HepG2 (cell line): ENCODE results near the gene RBM8A. TPM values are rescaled to one million over a fixed set of nuclear protein-coding genes. Genes with fewer than 3 reads are reported as not detected.

Experiments
- ATAC-seq: fragments of 200-7000 bp; cut with Tn5 transposase; 3 replicates; pipeline ENCODE4 v1.9.1; 2020; ENCODE audit warnings: mild to moderate bottlenecking, moderate library complexity
- BruUV-seq: library from RNA; stranded (reverse); fragments of 400-500 nt; replicated peaks from 2 replicates; lab custom pipeline; 2021; lab: Mats Ljungman, UMichigan
- CTCF ChIA-PET: fragments of 300-600 bp; formaldehyde crosslinking; extraction: SDS; loops from one replicate; lab custom pipeline; 2021; ENCODE audit warnings: low total read pairs, inconsistent platforms, low intra/inter-chr PET ratio; lab: Yijun Ruan, JAX
- POLR2A ChIA-PET: fragments of 350-600 bp; sonication (Branson Sonifier 250); formaldehyde crosslinking; loops from one replicate; lab custom pipeline; 2020; ENCODE audit warnings: antibody characterized with exemption, inconsistent platforms; lab: Yijun Ruan, JAX
- DNase-seq: peaks from one replicate; pipeline ENCODE4 v3.0.0-alpha.2; 2015; ENCODE audit warnings: low spot score
- FAIRE-seq: peaks from 3 replicates; lab custom pipeline; 2011; peaks lifted over from hg19 to GRCh38; lab: Jason Lieb, UNC
- H2AFZ ChIP-seq: one replicate; pipeline ENCODE4 v1.6.1; 2011; ENCODE audit warnings: low read length, inconsistent platforms
- H3K27ac ChIP-seq: fragments of 300-600 bp; 3 replicates; pipeline ENCODE4 v1.8.0; 2011; ENCODE audit warnings: mixed run types, mild to moderate bottlenecking, mixed read lengths, low read length, inconsistent platforms; ENCODE audit not compliant: insufficient read depth; ENCODE audit errors: extremely low read length
- H3K27me3 ChIP-seq, 2 experiments: fragments of 200-600 bp in 1 of 2; 2 replicates in 1 of 2; 3 replicates in 1 of 2; pipeline versions ENCODE4 v1.6.0 to v1.8.0; 2011; ENCODE audit warnings: low read length in 2 of 2, mild to moderate bottlenecking in 2 of 2, moderate library complexity in 2 of 2, inconsistent platforms in 1 of 2; ENCODE audit not compliant: insufficient read depth in 2 of 2, control insufficient read depth in 1 of 2
- H3K36me3 ChIP-seq, 2 experiments: fragments of 200-600 bp in 1 of 2; replicated peaks in 1 of 2; 2 replicates in 1 of 2; 3 replicates in 1 of 2; pipeline versions ENCODE4 v1.5.1 to v1.8.0; 2011; ENCODE audit warnings: low read length in 2 of 2, inconsistent platforms in 1 of 2; ENCODE audit not compliant: insufficient read depth in 2 of 2, control insufficient read depth in 1 of 2
- H3K4me1 ChIP-seq: 2 replicates; pipeline ENCODE4 v1.5.1; 2012; ENCODE audit warnings: low read length, inconsistent platforms; ENCODE audit not compliant: insufficient read depth
- H3K4me2 ChIP-seq: 2 replicates; pipeline ENCODE4 v1.6.0; 2011; ENCODE audit warnings: low read depth, low read length, inconsistent platforms
- H3K4me3 ChIP-seq, 3 experiments: fragments of 200-600 bp in 1 of 3; sonication (generic), shearing (Covaris generic) in 1 of 3; replicated peaks in 1 of 3; 2 replicates each; pipeline ENCODE4 v1.5.1; 2011 to 2016; ENCODE audit warnings: low read length in 3 of 3, inconsistent platforms in 2 of 3, low read depth in 2 of 3, mild to moderate bottlenecking in 2 of 3, control low read depth in 1 of 3, mixed read lengths in 1 of 3; ENCODE audit not compliant: insufficient read depth in 1 of 3
- H3K79me2 ChIP-seq: one replicate; pipeline ENCODE4 v1.6.1; 2011; ENCODE audit warnings: low read length, inconsistent platforms; ENCODE audit not compliant: insufficient read depth
- H3K9ac ChIP-seq: 2 replicates; pipeline ENCODE4 v1.6.0; 2011; ENCODE audit warnings: mild to moderate bottlenecking, low read depth, low read length, inconsistent platforms; ENCODE audit not compliant: insufficient read depth
- H3K9me3 ChIP-seq: 2 replicates; pipeline ENCODE4 v1.5.1; 2012; ENCODE audit warnings: mild to moderate bottlenecking, low read length
- H4K20me1 ChIP-seq: 2 replicates; pipeline ENCODE4 v1.6.0; 2011; ENCODE audit warnings: inconsistent platforms, mild to moderate bottlenecking, low read length, moderate library complexity; ENCODE audit not compliant: insufficient read depth
- CBX2 ChIP-seq, 2 experiments: fragments of 200-600 bp in 1 of 2; sonication (generic); formaldehyde crosslinking in 1 of 2; IDR thresholded peaks; 2 replicates each; pipeline versions ENCODE4 v1.7.0 to v1.8.1; 2018 to 2022; ENCODE audit warnings: low read depth in 2 of 2, low read length in 1 of 2, mild to moderate bottlenecking in 1 of 2, missing genetic modification reagents in 1 of 2
- CSRNP1 ChIP-seq: sonication (generic); formaldehyde crosslinking; IDR thresholded peaks from 2 replicates; pipeline ENCODE4 v1.8.1; 2023; ENCODE audit warnings: mild to moderate bottlenecking, missing genetic modification reagents
- ESRRA ChIP-seq: sonication (generic); formaldehyde crosslinking; IDR thresholded peaks from 2 replicates; pipeline ENCODE4 v1.5.1; 2020; ENCODE audit warnings: mild to moderate bottlenecking, low read depth, missing genetic modification reagents
- HNRNPK ChIP-seq: fragments of 200-400 bp; formaldehyde crosslinking; IDR thresholded peaks from 2 replicates; pipeline ENCODE4 v1.6.1; 2018; ENCODE audit warnings: low read length, low read depth, moderate library complexity, mild to moderate bottlenecking; ENCODE audit not compliant: poor library complexity, severe bottlenecking
- KLF13 ChIP-seq: sonication (generic); formaldehyde crosslinking; IDR thresholded peaks from 2 replicates; pipeline ENCODE4 v1.4.0; 2020; ENCODE audit warnings: mild to moderate bottlenecking, missing genetic modification reagents
- MTA1 ChIP-seq: sonication (generic); formaldehyde crosslinking; IDR thresholded peaks from 2 replicates; pipeline ENCODE4 v1.4.0; 2020; ENCODE audit warnings: missing genetic modification reagents, mild to moderate bottlenecking, borderline replicate concordance
- PTBP1 ChIP-seq: fragments of 200-400 bp; formaldehyde crosslinking; IDR thresholded peaks from 2 replicates; pipeline ENCODE4 v1.6.1; 2018; ENCODE audit warnings: low read length, low read depth; ENCODE audit not compliant: poor library complexity, severe bottlenecking
- SMAD3 ChIP-seq: sonication (generic); formaldehyde crosslinking; IDR thresholded peaks from 2 replicates; pipeline ENCODE4 v1.4.0; 2020; ENCODE audit warnings: missing genetic modification reagents
- TCF12 ChIP-seq, 2 experiments: fragments of 450-650 bp in 1 of 2; sonication (generic) in 1 of 2; formaldehyde crosslinking in 1 of 2; IDR thresholded peaks; 2 replicates each; pipeline versions ENCODE4 v1.6.1 to v1.8.0; 2017 to 2022; ENCODE audit warnings: antibody characterized with exemption in 1 of 2, mild to moderate bottlenecking in 1 of 2, missing genetic modification reagents in 1 of 2, moderate library complexity in 1 of 2
- TCF7 ChIP-seq: sonication (generic); IDR thresholded peaks from 2 replicates; pipeline ENCODE4 v1.6.1; 2016; ENCODE audit warnings: antibody characterized with exemption, low read depth
- ZMAT3 ChIP-seq: sonication (generic); formaldehyde crosslinking; conservative IDR thresholded peaks from 2 replicates; pipeline ENCODE4 v1.7.0; 2021; ENCODE audit warnings: missing genetic modification reagents
- ZNF367 ChIP-seq: sonication (generic); formaldehyde crosslinking; IDR thresholded peaks from 2 replicates; pipeline ENCODE4 v1.4.0; 2020; ENCODE audit warnings: missing genetic modification reagents, borderline replicate concordance
- ZNF557 ChIP-seq: sonication (generic); formaldehyde crosslinking; IDR thresholded peaks from 2 replicates; pipeline ENCODE4 v1.4.0; 2020; ENCODE audit warnings: missing genetic modification reagents
- ZNF605 ChIP-seq: sonication (generic); formaldehyde crosslinking; IDR thresholded peaks from 2 replicates; pipeline ENCODE4 v1.8.0; 2022; ENCODE audit warnings: mild to moderate bottlenecking, missing genetic modification reagents
- ZNF660 ChIP-seq: sonication (generic); formaldehyde crosslinking; IDR thresholded peaks from 2 replicates; pipeline ENCODE4 v1.5.1; 2020; ENCODE audit warnings: mild to moderate bottlenecking, low read depth, missing genetic modification reagents, borderline replicate concordance
- ZNF766 ChIP-seq: sonication (generic); formaldehyde crosslinking; IDR thresholded peaks from 2 replicates; pipeline ENCODE4 v1.5.0; 2020; ENCODE audit warnings: missing genetic modification reagents, borderline replicate concordance
- ZNF776 ChIP-seq: sonication (generic); formaldehyde crosslinking; IDR thresholded peaks from 2 replicates; pipeline ENCODE4 v1.4.0; 2020; ENCODE audit warnings: mild to moderate bottlenecking, missing genetic modification reagents
- ZSCAN29 ChIP-seq: sonication (generic); formaldehyde crosslinking; conservative IDR thresholded peaks from 2 replicates; pipeline ENCODE4 v1.4.0; 2020; ENCODE audit warnings: mild to moderate bottlenecking, missing genetic modification reagents
- ZZZ3 ChIP-seq: sonication (generic); formaldehyde crosslinking; IDR thresholded peaks from 2 replicates; pipeline ENCODE4 v1.4.0; 2020; ENCODE audit warnings: missing genetic modification reagents, mild to moderate bottlenecking, borderline replicate concordance
- WGBS: methylation state at CpG from one replicate; pipeline ENCODE4 v1.1.6; 2017; ENCODE audit warnings: low lambda C conversion rate; 5-methylcytosine and 5-hydroxymethylcytosine counted together
- in situ Hi-C: cut with HindIII; loops from 2 replicates; pipeline ENCODE4 v1.10.0; 2017; ENCODE audit warnings: low pct_unique_long_range_greater_than_20kb; ENCODE audit not compliant: extremely low pct_ligation_motif_present
- intact Hi-C: fragments of 100-400 bp; cut with micrococcal nuclease; formaldehyde crosslinking; loops from one replicate; pipeline ENCODE4 v1.10.0; 2022; ENCODE audit not compliant: unreplicated experiment
- polyA plus RNA-seq, 8 experiments: library from polyadenylated mRNA; depleted of rRNA in 3 of 8; stranded (reverse) in 7 of 8; unstranded in 1 of 8; fragments of >200 nt; fragmentation: Illumina TruSeq in 4 of 8; extraction: Trizol in 4 of 8; gene quantifications; 2 replicates each; pipeline versions ENCODE4 v1.2.1 to v1.2.3, GENCODE V29; 2011 to 2016; ENCODE audit warnings: low read depth in 4 of 8, missing spikeins in 1 of 8, mixed read lengths in 1 of 8; ENCODE audit not compliant: insufficient read depth in 1 of 8
- total RNA-seq, 5 experiments: library from RNA; depleted of rRNA; stranded (reverse); fragments of >200 nt; fragmentation: Illumina TruSeq; extraction: Trizol; gene quantifications; 2 replicates each; pipeline ENCODE4 v1.2.3, GENCODE V29; 2016; ENCODE audit warnings: low read depth in 1 of 5
- TF ChIP-seq, protein P1 (sequence below): IDR thresholded peaks from 2 replicates; pipeline ENCODE4 v1.6.1; 2012; ENCODE audit warnings: low read length, improper control_type of control experiment

The RBM8A gene
- total and polyA plus RNA-seq, 2 of the 13 experiments (the other 11 are each of a cell fraction or from before 2014, with no cell fraction given): 106 to 162 TPM

- TF ChIP-seq, protein P1, sequence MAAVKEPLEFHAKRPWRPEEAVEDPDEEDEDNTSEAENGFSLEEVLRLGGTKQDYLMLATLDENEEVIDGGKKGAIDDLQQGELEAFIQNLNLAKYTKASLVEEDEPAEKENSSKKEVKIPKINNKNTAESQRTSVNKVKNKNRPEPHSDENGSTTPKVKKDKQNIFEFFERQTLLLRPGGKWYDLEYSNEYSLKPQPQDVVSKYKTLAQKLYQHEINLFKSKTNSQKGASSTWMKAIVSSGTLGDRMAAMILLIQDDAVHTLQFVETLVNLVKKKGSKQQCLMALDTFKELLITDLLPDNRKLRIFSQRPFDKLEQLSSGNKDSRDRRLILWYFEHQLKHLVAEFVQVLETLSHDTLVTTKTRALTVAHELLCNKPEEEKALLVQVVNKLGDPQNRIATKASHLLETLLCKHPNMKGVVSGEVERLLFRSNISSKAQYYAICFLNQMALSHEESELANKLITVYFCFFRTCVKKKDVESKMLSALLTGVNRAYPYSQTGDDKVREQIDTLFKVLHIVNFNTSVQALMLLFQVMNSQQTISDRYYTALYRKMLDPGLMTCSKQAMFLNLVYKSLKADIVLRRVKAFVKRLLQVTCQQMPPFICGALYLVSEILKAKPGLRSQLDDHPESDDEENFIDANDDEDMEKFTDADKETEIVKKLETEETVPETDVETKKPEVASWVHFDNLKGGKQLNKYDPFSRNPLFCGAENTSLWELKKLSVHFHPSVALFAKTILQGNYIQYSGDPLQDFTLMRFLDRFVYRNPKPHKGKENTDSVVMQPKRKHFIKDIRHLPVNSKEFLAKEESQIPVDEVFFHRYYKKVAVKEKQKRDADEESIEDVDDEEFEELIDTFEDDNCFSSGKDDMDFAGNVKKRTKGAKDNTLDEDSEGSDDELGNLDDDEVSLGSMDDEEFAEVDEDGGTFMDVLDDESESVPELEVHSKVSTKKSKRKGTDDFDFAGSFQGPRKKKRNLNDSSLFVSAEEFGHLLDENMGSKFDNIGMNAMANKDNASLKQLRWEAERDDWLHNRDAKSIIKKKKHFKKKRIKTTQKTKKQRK: no peak
- TF ChIP-seq ZNF557 (CRISPR knock-in tag): no peak
- TF ChIP-seq ZNF776 (CRISPR knock-in tag): no peak
Measured at GRCh38 chr1:145953861-145954260, 26.6 kb upstream of the RBM8A start (continued).

DNA sequence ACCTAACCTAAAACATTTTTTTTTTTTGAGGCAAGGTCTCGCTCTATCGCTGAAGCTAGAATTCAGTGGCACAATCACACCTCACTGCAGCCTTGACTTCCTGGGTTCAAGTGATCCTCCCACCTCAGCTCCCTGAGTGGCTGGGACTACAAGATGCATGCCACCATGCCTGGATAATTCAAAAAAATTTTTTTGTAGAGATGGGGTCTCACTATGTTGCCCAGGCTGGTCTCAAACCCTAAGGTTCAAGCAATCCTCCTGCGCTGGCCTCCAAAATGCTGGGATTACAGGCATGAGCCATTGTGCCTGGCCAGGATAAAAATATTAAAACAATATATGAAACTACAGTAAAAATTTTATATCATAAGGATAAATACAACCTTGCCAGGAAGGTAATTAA lies 25.6 kb upstream of the RBM8A start:
- in situ Hi-C loops (no loop called here), intact Hi-C loops (no loop called here)
- no peak overlapping the region for H2AFZ ChIP-seq
- no peak overlapping the region for H3K4me3 ChIP-seq
- no peak overlapping the region for H3K4me2 ChIP-seq
- FAIRE-seq: no peak
- peaks cover 1 to 2% of the 10 kb centered on the region in 2 experiments; a peak in 1 of 5 replicates for H3K36me3 ChIP-seq
- H3K4me1 ChIP-seq: peaks cover 35% of the 10 kb centered on the region
- H3K9ac ChIP-seq: no peak overlapping the region
- POLR2A ChIA-PET: interaction anchor here (0.6 kb wide), 1 partner anchor 14 kb away, joined by 3 read pairs; no protein-coding TSS in a partner anchor
- BruUV-seq: no TSS peak
- 100% methylated on average over 3 of the region's 3 CpGs for WGBS
- H3K9me3 ChIP-seq: no peaks in the 10 kb centered on the region
- no peak for ATAC-seq
- H3K79me2 ChIP-seq: peaks cover 23% of the 10 kb centered on the region
- no peaks in the 10 kb centered on the region for H3K27me3 ChIP-seq
- DNase-seq: no peak
- H3K27ac ChIP-seq: no peak overlapping the region
- H4K20me1 ChIP-seq: no peaks in the 10 kb centered on the region
- CTCF ChIA-PET: no interaction called here
- TF ChIP-seq ZNF367 (CRISPR knock-in tag) (no peak), CBX2 (IDR thresholded peaks at IDR 0.05; ENCODE audit: low read depth, low read length) (no peak), CBX2 (CRISPR knock-in tag; IDR thresholded peaks at IDR 0.05; ENCODE audit: low read depth) (no peak), TCF7 (no peak), ZNF766 (CRISPR knock-in tag) (no peak), ZMAT3 (no peak), ZSCAN29 (CRISPR knock-in tag) (no peak), PTBP1 (no peak), CSRNP1 (no peak), SMAD3 (CRISPR knock-in tag) (no peak), KLF13 (CRISPR knock-in tag) (no peak), ZNF605 (no peak), ZNF660 (CRISPR knock-in tag) (no peak), ESRRA (CRISPR knock-in tag) (no peak), HNRNPK (no peak), TCF12 (IDR thresholded peaks at IDR 0.05) (no peak), TCF12 (CRISPR knock-in tag; IDR thresholded peaks at IDR 0.05) (no peak), MTA1 (CRISPR knock-in tag) (no peak), ZZZ3 (CRISPR knock-in tag) (no peak)
